Measurements from ENCODE around the gene SLC6A12. TPM values are rescaled to one million over a fixed set of nuclear protein-coding genes. Genes with fewer than 3 reads are reported as not detected.

The SLC6A12 gene
- total RNA-seq, 2 donors from 2014 or later: 0.16 to 2.5 TPM

DNA sequence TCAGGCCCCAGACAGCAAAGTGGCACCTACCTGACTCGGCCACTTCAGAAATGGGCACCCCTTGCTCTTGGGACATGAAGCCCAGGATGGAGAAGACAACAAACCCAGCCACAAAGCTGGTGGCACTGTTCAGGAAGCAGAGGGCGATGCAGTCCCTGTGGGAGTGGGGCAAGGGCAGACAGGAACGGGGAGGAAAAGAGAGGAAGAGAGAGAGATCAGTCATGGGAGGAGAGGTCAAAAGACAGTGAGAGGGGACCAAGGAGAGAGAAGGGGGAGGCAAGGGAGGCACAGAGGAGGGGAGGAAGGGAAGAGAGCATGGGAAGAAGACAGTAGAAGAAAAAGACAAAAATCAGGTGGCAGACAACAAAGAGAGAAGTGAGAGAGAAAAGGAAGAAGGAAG lies 16.6 kb downstream of the SLC6A12 start:
- no peaks in the 10 kb centered on the region for H3K9me3 ChIP-seq
- no peak overlapping the region for H3K4me3 ChIP-seq
- H3K4me1 ChIP-seq: no peaks in the 10 kb centered on the region
- intact Hi-C loops (cut with DNase I): no loop called here
- no peaks in the 10 kb centered on the region for H3K36me3 ChIP-seq
- H3K9ac ChIP-seq (ENCODE audit: low read depth in 2 of 2, low read length in 2 of 2): no peak overlapping the region
- no peaks in the 10 kb centered on the region for H3K27me3 ChIP-seq
- TF ChIP-seq, protein P1, sequence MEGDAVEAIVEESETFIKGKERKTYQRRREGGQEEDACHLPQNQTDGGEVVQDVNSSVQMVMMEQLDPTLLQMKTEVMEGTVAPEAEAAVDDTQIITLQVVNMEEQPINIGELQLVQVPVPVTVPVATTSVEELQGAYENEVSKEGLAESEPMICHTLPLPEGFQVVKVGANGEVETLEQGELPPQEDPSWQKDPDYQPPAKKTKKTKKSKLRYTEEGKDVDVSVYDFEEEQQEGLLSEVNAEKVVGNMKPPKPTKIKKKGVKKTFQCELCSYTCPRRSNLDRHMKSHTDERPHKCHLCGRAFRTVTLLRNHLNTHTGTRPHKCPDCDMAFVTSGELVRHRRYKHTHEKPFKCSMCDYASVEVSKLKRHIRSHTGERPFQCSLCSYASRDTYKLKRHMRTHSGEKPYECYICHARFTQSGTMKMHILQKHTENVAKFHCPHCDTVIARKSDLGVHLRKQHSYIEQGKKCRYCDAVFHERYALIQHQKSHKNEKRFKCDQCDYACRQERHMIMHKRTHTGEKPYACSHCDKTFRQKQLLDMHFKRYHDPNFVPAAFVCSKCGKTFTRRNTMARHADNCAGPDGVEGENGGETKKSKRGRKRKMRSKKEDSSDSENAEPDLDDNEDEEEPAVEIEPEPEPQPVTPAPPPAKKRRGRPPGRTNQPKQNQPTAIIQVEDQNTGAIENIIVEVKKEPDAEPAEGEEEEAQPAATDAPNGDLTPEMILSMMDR (IDR thresholded peaks at IDR 0.05): no peak
- no peak for DNase-seq
- H3K27ac ChIP-seq: no peak overlapping the region

DNA sequence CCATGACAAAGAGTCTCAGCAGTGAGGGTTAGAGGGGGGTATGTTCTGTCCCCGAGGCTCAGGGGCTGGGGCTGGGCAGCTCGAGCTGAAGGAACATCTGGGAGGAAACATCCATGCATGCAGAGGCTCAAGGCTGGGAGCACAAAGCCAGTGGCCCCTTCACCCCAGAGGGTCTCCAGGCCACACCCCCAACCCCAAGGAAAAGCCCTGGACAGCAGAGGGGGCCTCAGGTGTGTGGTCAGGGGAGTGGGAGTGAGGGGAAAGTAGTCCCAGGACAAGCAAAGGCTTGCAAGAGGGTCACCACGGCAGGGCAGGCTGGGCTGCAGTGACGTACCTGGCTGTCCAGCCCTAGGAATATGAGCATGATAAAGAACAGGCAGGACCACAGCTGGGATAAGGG lies 17.5 kb downstream of the SLC6A12 start:
- no peak overlapping the region for H3K27ac ChIP-seq
- H3K4me1 ChIP-seq: no peaks in the 10 kb centered on the region
- H3K9ac ChIP-seq (ENCODE audit: low read depth in 2 of 2, low read length in 2 of 2): no peak overlapping the region
- intact Hi-C loops (cut with DNase I): no loop called here
- no peaks in the 10 kb centered on the region for H3K27me3 ChIP-seq
- H3K4me3 ChIP-seq: no peak overlapping the region
- H3K36me3 ChIP-seq: no peaks in the 10 kb centered on the region
- no peak for DNase-seq
- TF ChIP-seq, protein P1 (IDR thresholded peaks at IDR 0.05): no peak
- H3K9me3 ChIP-seq: no peaks in the 10 kb centered on the region

DNA sequence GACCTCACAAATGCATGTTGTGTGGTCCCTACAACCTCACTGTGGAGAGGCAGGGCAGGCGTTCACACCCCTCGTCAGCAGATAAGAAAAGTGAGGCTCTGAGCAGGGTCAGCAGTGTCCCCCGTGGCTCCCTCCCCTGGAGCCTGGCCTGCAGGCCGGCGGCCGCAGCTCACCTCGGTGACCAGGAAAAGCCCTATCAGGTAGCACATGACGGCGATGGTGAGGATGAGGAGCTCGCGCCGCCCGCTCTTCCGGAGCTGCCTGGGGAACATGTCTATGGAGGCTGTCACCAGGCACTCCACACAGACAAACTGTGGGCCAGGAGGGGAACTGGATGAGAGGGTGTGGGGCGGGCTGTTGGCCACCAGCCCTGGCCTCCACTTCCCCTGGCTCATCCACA lies 18.0 kb downstream of the SLC6A12 start:
- no peak for DNase-seq
- no peaks in the 10 kb centered on the region for H3K4me1 ChIP-seq
- H3K36me3 ChIP-seq: no peaks in the 10 kb centered on the region
- H3K27ac ChIP-seq: no peak overlapping the region
- no peaks in the 10 kb centered on the region for H3K9me3 ChIP-seq
- H3K27me3 ChIP-seq: no peaks in the 10 kb centered on the region
- intact Hi-C loops (cut with DNase I): no loop called here
- no peak overlapping the region for H3K9ac ChIP-seq (ENCODE audit: low read depth in 2 of 2, low read length in 2 of 2)
- H3K4me3 ChIP-seq: no peak overlapping the region
- TF ChIP-seq, protein P1 (IDR thresholded peaks at IDR 0.05): no peak

DNA sequence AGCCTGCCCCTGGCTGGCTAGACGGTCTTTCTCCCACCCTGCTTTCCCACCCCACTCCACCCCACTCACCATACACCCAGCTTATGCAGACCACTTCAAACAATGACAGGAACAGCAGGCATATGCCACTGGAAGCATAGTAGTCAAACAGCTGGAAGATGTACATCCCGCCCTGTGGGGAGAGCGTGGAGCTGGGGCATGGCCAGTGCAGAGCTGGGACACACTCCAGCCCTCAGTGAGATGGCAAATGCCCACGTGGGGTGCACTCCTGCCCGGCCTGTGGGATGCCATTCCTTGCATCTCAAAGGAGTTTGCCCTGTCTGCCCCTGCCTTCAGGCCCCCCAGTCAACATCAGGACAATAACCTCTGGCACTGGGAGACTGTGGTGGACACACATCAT lies 18.8 kb downstream of the SLC6A12 start:
- H3K27me3 ChIP-seq: no peaks in the 10 kb centered on the region
- no peaks in the 10 kb centered on the region for H3K36me3 ChIP-seq
- no peak overlapping the region for H3K4me3 ChIP-seq
- no peaks in the 10 kb centered on the region for H3K9me3 ChIP-seq
- H3K4me1 ChIP-seq: no peaks in the 10 kb centered on the region
- H3K9ac ChIP-seq (ENCODE audit: low read depth in 2 of 2, low read length in 2 of 2): no peak overlapping the region
- DNase-seq: no peak
- TF ChIP-seq, protein P1 (IDR thresholded peaks at IDR 0.05): no peak
- no peak overlapping the region for H3K27ac ChIP-seq
- intact Hi-C loops (cut with DNase I): no loop called here

DNA sequence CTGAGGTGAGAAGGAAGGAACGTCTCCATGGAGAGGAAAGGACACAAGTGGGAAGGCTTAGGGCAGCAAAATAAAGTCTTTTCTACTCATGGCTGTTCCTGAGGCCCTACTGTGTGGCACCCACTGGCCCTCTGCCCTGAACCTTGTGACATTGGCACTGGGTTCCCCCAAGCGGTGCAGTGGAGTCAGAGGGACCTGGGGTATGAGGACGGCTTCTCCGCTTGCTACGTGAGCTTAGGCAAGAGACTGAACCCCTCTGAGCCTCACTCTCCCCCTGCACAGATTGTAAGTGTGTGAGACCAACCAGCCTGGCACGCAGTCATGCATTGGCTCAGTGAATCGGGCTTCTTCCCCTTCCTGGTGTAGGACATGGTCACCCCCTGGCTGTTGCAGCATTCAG lies 19.7 kb downstream of the SLC6A12 start:
- Histone ChIP-seq H3K9me3 (no peaks in the 10 kb centered on the region), H3K27ac (no peak overlapping the region), H3K36me3 (no peaks in the 10 kb centered on the region), H3K27me3 (no peaks in the 10 kb centered on the region), H3K4me3 (no peak overlapping the region), H3K4me1 (no peaks in the 10 kb centered on the region), H3K9ac (ENCODE audit: low read depth in 2 of 2, low read length in 2 of 2) (no peak overlapping the region)
- TF ChIP-seq, protein P1 (IDR thresholded peaks at IDR 0.05): no peak
- intact Hi-C loops (cut with DNase I): no loop called here
- no peak for DNase-seq

DNA sequence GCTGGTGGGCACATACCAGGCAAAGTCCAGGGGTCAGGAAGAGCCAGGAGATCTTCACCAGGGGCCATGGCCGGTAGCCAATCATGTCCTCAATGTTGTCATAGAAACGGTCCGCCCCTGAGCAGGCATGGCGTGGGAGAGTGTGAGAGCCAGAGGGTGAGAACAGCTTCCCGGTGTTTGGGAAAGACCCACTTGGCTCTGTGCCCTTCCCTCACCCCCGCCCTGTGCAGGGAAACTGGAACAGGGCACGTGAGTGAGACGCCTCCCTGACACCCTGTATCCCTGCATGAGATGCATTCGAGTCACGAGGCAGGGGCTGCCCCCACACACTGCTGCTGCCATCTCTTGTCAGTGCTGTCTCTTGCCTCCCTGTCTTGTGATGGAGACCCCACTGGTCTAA lies 20.7 kb downstream of the SLC6A12 start:
- intact Hi-C loops (cut with DNase I): no loop called here
- no peaks in the 10 kb centered on the region for H3K27me3 ChIP-seq
- TF ChIP-seq, protein P1 (IDR thresholded peaks at IDR 0.05): no peak

More for the DNA sequence above, 20.7 kb downstream of the SLC6A12 start:
- H3K4me1 ChIP-seq: no peaks in the 10 kb centered on the region
- no peaks in the 10 kb centered on the region for H3K36me3 ChIP-seq
- H3K9me3 ChIP-seq: no peaks in the 10 kb centered on the region
- H3K4me3 ChIP-seq: no peak overlapping the region
- no peak overlapping the region for H3K27ac ChIP-seq
- no peak overlapping the region for H3K9ac ChIP-seq (ENCODE audit: low read depth in 2 of 2, low read length in 2 of 2)
- no peak for DNase-seq
